HT-29 (cell line): ENCODE measurements around the gene DBI. TPM values are rescaled to one million over a fixed set of nuclear protein-coding genes. Genes with fewer than 3 reads are reported as not detected.
A peak's percentile ranks its signal among the peaks of the same experiment; 100 is the strongest.
"Not testable (repeated sequence)": the region's sequence is repeated elsewhere in the genome, so short reads cannot be mapped to it uniquely, and the experiment has no call there.

Source experiments
- DNase-seq: peaks from one replicate; pipeline ENCODE4 v3.0.0-alpha.2; 2015; ENCODE audit warnings: low spot score
- total RNA-seq: library from RNA; depleted of rRNA; stranded (reverse); fragments of >200 nt; shearing (Covaris generic); gene quantifications from 2 replicates; pipeline ENCODE4 v1.2.3, GENCODE V29; 2014

Gene DBI
- total RNA-seq, 1 experiment from 2014 or later, result 179 TPM

DNA sequence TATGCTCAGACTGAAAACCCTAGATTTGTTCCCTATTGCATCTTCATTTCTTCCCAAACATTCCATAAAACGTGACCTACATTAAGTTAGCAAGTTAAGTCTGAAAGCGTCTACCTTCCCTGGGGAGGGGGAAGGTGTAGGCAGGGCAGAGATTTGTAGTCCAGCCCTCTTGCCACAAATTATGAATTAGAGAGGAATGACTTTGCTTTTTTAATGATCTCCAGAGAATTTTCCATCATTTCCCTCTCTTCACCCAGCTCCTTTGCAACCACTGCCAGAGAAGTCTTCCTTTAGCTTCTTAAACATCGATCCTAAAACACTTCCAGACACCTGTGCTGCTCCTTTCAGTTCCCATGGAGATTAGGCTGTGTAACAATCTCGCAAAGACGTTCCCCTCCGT lies 1.3 kb upstream of the DBI start:
- no peak for DNase-seq

DNA sequence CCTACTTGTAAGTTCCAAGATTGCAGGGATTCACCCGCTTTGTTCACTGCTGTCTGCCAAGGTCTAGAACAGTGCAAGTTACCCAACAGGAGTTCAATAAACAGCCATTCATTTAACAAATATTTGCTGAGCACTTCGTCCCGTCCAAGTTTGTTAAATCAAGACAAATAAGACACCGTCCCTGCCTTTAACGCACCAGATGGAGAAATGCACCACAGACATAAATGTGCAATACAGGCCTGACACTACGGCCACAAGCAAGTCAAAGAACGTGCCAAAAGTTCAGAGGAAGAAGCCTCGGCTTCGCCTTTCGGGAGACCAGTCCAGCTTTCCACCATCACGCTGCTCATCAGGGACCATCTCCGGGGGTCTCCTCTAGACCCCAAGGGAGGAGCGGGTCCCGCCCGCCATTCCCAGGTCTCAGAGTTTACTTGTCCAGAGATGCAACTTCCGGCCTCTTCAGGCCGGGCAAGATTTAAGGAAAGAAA lies 572 bp upstream of the DBI start:
- DNase-seq, result peak; percentile 45

DNA sequence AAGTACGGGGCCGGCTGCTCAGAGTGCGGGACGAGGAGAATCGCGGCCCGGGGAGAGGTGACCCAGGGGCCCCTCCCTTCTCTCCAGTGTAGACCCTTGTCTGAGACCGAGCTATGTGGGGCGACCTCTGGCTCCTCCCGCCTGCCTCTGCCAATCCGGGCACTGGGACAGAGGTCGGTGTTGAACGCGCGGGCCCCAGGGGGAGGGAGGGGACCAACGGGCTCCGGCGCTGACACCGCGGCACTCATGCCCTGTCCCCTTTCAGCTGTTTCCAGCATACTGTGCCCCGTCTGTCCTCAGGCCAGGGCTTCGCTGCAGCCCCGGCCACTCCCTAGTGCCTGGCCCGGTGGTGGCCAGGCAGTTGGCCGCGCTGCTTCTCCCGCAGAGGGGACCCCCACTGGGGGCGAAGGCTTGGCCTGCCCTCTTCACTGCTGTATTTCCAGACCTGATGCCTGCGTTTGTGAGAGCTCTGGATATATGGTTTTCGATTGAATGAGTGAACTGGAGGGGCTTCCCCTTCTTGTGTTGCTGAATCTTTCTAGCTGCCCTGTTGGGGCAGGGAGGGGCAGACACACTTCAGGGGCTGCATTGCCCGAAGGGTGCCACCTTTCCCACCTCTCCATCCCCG lies 809 bp downstream of the DBI start:
- peak; percentile 42 for DNase-seq

DNA sequence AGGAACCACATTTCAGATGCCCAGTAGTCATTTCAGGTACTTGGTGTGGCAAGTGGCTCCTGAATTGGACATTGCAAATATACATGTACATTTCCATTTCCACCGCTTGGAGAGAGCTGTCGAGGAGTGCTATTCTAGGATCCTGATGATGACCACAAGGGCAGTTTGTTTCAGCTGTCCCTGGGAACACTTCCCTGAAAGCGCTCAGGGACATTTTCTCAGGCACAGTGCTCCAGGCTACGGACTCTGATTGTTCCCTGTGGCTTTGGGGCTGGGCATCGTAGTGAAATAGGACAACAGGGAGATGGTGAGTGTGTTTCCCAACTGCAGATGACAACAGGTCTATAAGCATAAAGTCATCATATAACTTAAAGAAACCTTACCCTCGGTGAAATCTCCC lies 3.1 kb downstream of the DBI start:
- no peak for DNase-seq

DNA sequence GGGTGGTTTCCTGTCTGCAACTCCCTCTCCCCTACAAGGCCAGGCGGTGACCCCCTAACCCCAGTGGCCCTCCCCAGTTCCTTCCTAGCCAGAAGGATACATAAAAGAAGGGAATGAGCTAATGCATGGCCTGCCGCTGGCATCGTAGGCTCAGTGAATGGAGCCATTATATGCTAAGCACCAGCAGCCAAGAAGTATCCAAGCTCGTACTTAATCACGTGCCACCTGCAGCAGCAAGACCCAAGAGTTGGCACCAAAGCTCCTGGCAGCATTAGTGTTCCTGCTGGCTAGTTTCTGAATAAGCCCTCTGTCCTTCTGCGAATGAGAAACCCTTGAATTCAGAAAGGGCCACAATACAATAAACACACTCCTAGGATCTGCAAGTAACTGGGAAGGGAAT lies 4.3 kb downstream of the DBI start:
- no peak for DNase-seq

DNA sequence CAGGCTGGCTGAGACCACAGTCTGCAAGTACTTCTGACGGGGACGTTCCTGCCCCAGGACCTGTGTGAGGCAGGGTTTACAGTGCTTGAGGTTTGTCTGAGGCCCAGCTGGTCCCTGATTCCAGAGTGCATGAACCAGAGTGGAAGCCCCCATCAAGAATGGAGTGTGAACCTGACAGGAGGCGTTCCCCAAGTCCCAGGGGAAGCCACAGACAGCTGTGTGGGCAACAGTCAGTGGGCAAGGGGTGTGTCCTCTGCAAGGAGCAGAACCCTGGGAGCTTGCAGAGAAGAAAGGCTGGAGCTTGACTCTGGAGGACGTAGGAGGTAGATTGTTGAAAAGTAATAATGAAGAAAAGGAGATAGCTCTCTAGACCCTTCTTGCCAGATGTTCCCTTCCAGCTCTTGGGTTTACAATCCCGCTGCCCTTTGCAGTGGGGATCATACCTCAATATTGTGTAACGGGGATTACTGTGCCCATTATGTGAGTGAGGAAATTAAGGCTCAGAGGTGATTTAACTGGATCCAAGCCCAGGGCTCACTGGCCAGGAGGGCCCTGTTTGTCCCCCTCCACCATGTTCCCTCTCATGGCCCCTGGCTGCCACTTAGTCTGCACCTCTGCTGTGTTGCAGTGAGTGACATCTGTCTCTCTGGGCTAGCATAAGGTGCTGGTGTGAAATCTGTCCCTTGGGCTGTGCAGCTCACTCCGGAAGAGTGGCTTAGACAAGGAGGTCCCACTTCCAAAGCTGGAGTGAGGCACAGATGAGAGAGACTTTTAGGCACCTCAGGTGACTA lies 6.2 kb downstream of the DBI start:
- no peak for DNase-seq

DNA sequence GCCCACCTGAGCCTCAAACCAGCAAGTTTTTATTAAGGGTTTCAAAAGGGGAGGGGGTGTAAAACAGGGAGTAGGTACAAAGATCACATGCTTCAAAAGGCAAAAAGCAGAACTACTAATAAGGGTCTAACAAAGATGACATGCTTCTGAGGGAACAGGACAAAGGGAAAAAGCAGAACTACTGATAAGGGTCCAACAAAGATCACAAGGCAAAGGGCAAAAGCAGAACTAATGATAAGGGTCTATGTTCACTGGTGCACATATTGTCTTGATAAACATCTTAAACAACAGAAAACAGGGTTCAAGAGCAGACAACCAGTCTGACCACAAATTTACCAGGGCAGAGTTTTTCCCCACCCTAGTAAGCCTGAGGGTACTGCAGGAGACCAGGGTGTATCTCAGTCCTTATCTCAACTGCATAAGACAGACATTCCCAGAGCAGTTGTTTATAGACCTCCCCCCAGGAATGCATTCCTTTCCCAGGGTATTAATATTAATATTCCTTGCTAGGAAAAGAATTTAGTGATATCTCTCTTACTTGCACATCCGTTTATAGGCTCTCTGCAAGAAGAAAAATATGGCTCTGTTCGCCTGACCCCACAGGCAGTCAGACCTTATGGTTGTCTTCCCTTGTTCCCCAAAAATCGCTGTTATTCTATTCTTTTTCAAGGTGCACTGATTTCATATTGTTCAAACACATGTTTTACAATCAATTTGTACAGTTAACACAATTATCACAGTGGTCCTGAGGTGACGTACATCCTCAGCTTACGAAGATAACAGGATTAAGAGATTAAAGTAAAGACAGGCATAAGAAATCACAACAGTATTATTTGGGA lies 7.3 kb downstream of the DBI start:
- not testable (repeated sequence) for DNase-seq

DNA sequence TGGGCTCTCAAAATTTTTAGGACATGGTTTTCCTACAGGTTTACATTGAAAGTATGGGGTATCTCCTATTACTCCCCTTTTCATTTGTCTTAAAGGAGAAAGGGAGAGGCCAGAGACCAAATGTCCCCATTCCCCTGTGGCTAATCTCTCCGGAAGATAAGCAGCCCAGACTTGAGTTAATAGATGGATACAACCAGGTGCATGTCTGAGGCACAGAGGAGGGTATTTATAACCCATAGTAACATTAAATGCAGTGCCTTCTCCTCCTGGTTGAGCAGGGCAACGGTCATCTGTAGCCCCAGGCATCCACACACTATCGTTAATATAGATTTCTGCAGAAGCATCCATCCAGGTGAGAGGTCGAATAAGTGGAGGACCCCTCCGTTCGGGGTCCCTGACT lies 9.6 kb downstream of the DBI start:
- not testable (repeated sequence) for DNase-seq

DNA sequence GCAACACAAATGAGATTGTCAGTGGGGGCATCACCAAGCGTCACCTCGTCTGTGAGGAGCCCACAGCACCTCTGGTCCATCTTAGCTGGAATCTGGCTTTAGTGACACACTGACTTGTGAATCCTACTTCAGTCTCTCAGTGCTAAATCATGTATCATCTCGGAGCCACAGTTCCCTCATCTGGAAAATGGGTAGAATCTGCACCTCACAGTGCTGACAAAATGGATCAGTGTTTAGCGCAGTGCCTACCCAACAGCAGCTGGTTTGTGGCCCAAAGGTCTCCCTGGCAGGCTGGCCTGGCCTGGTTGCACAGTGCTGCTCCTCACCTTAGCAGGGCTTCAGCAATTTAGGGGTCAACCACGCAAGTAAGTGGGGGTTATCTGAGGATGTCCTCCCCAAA lies 10.0 kb downstream of the DBI start:
- no peak for DNase-seq

DNA sequence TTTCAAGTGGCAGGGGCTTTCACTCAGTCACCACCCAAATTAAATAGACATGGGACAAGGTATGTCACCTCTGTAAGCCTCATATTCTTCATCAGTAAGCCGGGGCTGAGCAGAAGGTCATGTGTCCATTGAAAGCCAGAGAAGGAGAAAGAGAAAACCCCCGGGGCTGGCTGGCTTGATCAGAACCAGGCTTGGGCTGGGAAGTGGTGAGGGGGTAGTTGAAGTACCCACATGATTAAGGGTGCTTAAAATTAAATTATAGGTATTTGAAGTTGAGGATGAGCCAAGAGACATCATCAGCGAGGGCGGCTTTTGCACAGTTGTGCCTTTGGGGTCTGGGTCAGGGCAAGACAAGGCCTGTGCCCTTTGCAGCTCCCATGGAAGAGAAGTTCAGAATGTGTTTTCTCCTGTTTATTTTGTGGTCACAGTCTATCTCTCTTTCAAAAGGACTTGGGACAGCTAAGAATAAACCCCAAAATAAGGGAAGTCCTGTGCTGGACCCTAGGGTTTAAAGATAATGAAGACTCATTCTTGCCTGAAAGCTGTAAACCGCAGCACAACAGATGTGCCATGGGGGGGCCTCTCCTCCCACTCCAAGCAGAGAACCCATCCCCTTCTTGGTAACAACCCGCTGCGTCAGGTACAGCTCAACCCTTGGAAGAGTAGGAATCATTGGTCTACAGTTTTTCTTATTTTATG lies 10.7 kb downstream of the DBI start:
- no peak for DNase-seq

DNA sequence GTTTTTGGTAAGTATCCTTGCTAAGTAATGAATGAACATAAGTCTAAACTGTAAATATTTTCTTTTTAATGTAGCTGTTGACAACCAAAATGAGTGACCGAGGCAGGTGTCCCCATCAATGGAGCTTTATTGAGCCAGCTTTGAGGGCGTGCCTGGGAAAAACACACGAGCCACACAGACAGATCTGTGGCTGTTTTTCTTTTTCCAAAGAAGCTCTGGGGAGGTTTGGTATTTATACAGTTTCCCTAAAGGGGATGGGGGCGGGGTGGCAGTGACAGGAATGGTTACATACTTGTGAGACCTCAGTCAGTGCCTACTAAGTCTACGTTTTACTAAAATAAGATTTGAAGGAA lies 11.2 kb downstream of the DBI start:
- DNase-seq, result no peak

DNA sequence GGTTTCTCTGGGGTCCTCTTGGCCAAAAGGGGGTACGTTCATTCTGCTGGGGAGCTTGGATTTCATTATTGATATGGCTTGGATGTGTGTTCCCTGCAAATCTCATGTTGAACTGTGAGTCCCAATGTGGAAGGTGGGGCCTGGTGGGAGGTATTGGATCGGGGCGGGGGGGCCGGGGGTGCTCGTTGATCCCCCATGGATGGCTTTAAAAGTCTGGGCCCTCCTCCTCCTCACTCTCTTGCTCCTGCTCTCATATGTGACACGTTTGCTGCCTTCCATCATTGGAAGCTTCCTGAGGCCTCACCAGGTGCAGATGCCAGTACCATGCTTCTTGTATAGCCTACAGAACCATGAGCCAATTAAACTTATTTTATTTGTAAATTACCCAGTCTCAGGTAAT lies 11.8 kb downstream of the DBI start:
- no peak for DNase-seq

DNA sequence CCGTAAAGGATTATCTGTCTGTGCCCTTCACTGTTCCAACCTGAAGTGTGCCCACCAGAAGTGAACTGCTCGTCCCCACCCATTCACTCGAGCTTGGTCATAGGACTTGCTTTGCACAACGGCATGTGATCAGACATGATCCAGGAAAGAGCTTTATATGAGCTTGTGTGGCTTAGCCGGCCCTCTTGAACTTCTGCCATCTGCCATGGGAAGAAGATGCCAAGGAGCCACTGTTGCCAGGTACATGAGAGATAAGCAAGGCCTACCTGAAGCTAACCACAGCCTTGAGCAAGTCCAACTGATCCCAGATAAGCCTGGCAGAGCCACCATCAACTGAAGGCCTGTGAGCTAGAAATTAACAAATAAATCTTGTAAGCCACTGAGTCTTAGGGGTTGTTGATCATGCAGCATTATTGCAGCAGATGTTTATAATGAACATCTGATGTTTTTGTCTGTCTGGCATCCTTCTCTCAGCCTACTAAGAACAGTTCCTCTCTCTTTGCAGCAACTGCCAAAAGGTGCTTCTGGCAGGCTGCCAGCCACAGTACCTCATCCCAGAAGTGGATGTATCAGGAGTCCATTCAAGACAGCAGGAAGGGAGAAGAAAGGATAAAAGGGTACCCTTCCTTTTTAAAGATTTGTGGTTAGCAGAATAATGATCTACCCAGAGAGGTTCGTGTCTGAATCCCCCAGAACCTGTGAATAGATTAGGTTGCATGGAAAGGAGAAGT lies 16.8 kb downstream of the DBI start:
- peak; percentile 25 for DNase-seq

DNA sequence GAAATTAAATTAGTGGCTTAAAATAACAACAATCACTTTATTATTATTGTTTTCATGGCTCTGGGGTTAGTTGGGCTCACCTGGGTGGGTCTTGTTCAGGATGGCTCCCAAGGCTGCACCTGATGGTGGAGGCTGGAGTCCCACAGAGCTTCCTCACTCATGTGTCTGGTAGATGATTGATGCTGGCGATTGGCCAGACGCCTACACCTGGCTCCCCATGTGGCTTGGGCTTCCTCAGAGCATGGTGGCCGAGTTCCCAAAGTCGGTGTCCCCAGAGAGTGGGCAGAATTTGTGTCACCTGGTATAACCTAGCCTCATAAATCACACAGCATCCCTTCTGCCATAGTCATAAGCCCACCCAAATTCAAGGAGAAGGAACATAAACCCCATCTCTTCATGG lies 18.2 kb downstream of the DBI start:
- no peak for DNase-seq

DNA sequence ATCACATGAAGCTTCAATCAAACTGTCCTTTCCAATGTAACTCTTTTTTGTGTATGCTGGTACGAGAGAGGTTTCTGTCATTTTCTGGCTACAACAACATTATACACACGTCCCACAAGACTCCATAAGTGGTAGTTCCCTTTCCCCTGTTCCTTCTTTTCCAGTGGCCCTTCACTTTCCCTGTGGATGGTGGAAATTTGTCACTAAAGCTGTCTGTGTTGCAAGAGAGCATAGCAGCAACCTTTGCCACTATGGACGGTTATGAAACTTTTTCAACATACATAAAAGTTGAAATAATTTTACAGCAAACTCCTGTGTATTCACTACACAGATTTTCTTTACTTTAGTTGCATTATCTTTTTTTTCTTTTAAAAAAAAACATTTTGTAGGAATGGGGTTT lies 18.7 kb downstream of the DBI start:
- no peak for DNase-seq

DNA sequence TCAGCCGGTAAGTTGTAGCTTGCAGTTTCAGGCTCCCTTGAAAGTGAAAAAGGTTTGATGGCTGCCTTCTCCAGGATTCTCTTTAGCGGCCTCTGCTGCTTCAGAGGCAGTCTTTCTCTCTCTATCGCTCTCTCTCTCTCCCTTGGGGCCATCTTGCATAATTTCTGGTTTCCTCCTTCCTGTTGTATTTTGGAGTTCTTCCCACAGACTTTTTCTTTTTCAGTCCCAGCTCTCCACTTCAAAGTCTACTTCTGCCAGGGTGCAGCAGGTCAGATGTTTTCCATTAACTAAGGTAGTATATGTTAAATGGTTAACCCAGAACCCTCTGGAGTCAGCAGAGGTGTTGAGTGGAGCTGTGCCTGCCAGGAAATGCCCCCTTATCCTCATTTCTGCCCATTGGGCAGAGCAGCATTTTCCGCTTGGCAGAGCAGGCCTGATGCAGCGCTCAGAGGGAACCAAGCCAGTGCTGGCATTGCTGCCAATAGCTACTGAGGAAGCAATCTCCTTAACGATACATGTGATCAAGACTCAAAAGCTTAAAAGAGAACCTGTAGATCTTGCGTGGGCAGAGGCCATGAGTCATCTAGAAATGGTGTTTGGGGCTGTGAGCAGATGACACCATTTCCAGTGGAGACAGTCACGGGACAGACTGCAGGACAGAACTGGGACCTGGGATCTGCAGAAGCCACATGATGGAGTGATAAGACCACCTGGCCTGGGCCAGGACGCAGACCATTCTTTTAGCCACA lies 20.8 kb downstream of the DBI start:
- peak; percentile 45 for DNase-seq

DNA sequence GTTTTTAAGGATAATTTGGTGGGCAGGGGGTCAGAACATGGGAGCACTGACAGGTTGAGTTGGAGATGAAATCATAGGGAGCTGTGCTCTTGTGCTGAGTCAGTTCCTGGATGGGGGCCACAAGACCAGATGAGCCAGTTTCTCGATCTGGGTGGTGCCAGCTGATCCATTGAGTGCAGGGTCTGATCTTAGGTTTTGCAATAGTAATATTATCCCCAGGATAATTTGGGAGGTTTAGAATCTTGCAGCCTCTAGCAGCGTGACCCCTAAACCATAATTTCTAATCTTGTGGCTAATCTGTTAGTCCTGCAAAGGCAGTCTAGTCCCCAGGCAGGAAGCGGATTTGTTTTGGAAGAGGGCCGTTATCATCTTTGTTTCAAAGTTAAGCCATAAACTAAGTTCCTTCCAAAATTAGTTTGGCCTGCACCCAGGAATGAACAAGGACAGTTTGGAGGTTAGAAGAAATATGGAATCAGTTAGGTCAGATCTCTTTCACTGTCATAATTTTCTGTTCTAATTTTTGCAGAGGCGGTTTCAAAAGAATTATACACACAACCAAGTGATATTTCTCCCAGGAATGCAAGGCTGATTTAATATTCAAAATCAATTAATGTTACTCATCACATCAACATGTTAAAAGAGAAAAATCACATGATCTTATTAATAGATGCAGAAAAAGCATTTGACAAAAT lies 23.0 kb downstream of the DBI start:
- DNase-seq, result peak; percentile 41

DNA sequence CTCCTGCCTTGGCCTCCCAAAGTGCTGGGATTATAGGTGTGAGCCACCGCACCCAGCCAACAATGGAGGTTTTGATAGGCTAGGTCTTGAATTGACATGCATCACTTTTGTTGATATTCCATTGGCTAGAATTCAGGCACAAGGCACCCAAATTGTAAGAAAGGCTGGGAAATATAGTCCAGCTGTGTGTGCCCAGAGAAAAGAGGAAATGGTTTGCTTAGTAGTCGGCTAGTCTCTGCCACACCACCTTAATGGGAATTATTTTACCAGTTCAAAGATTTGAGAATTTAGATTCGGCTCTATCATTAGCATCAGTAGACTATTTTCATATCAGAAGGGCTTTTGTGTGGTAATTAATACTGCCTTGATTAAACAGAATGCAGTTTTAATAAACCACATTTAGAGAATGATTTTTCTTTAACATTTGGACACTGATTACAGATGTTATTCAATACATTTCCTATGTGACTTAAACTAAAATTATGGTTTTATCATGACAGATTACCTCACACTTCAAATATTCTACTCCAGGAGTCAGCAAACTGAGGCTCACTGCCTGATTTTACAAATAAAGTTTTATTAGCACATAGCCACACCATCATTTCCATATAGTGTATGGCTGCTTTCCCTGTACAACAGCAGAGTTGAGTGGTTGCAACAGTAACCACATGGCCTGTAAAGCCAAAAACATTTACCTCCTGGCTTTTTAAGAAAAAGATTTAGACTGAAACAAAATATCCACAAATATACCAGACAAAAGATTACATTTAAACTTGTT lies 27.4 kb downstream of the DBI start:
- DNase-seq, result no peak

DNA sequence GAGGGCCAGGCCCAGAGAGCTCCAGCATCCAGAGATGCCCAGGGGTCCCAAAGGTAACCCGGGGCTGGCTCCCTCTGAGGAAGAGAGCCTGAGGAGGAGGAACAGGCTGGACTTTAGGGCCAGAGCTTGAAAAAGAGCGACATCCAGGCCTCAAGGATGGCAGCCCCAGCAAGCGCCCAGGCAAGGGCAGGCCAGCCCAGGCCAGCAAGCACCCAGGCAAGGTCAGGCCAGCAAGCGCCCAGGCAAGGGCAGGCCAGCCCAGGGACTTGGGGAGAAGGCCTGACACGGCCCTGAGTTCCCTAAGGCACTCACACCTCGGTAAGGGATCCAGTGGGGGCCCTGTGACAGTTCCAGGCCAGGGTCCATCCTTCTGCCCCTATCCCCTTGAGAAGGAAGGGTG lies 30.4 kb downstream of the DBI start:
- no peak for DNase-seq
